ENCODE results near the gene PRKCA.

PRKCA gene

GRCh38 chr17:66498580-66498979 is 196.2 kb downstream of the PRKCA start:
- FAIRE-seq (no peak), DNase-seq (ENCODE audit: insufficient read length, low spot score) (no peak)

GRCh38 chr17:66506641-66507040 is 204.2 kb downstream of the PRKCA start:
- DNase-seq (ENCODE audit: insufficient read length, low spot score) (no peak), FAIRE-seq (no peak)

DNA sequence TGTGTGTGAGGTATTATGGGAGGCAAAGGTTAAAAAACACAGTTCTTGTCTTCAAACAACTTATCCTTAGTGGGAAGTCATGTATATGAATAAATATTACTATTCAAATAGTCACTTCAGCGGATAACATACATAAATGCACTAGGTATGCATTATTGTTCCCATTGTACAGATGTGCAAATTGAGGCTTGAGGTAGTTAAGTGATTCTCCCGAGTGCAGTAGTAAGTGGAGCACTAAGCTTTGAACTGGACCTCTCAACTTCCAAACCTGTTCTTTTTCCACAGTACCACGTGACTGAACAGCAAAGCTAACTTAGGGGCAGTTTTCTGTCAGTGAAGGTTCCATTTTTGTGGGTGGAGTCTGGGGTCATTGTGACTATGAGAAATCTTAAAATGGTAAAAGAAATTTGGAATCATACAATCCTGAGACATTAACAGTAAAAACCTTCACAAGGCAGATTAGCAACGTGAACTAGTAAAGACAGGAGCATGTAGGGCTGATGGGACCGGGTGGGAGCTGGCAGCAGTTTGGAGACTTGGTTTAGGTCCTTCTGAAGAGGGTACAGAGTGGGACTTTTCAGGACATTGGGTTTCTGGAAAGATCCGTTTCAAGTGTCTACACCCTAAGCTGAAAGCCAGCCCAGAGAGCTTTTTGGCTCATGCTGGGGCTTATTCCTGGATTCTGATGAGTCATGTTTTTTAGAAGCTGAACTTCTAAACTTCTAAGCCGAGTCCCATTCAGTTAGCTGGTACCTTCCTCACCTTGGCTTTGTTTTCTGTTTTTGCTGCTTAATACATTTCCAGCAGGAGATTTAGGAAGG is 204.9 kb downstream of the PRKCA start:
- DNase-seq (ENCODE audit: insufficient read length, low spot score) (no peak), FAIRE-seq (no peak)

- no peak for DNase-seq (ENCODE audit: insufficient read length, low spot score)
- FAIRE-seq, result no peak
These were observed 205.8 kb downstream of the PRKCA start for GRCh38 chr17:66507982-66508760.

DNA sequence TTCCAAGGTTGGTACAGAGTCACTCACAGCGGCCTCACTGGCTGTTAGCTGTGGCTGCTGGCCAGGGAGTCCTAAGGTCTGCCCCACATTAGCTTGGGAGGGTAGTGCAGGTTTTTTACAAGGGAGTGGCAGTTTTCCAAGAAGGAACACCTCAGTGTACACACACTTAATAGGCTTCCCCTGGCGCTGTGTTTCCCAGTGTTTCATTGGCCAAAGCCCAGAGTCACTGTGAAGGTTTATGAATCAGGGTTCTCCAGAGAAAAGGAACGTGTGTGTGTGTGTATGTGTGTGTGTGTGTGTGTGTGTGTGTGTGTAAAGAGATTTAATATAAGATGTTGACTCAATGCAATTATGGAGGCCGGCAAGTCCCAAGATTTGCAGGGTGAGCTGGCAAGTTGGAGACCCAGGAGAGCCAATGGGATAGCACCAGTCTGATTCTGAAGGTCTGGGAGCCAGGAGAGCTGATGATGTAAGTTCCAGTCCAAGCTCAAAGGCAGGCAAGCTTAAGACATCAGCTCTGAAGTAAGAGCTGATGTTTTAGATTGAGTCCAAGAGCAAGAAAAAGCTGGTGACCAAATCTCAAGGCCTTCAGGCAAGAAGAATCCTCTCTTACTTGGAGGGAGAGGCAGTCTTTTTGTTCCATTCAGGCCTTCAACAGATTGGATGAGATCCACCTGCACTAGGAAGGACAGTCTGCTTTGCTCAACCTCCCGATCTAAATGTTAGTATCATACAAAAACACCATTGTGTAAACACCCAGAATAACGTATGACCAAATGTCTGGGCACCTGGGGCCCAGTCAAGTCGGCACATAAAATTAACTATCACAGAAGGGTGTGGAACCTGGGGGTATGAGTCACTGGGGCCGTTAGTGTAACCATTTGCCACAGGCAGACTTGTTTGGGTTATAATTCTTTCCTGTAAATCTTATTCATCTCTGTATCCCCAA is 206.8 kb downstream of the PRKCA start:
- DNase-seq (ENCODE audit: insufficient read length, low spot score) (no peak), FAIRE-seq (no peak)

GRCh38 chr17:66509926-66510325 is 207.5 kb downstream of the PRKCA start:
- no peak for FAIRE-seq

DNA sequence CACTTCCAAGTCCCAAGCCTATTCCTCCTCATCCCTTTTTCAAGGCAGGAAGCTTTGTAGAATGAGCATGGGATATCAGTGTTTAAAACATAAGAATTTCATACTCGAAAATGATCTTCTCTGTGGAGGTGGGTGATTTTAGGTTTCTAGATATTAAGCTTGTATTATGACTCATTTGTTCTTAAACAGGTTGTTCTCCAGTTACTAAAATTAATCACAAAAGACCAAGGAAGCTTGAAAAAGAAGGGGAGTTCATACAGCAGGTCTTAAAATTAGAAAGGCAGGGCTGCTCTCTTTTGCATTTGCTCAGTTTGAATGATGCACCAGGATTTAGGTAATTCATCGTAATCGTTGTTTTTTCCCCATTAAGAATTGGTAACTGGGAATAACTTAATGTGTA is 208.7 kb downstream of the PRKCA start:
- no peak for DNase-seq (ENCODE audit: insufficient read length, low spot score)
- FAIRE-seq, result no peak

More at GRCh38 chr17:66509926-66510325, 207.5 kb downstream of the PRKCA start:
- no peak for DNase-seq (ENCODE audit: insufficient read length, low spot score)

- no peak for DNase-seq (ENCODE audit: insufficient read length, low spot score)
- no peak for FAIRE-seq
These were observed 211.9 kb downstream of the PRKCA start for GRCh38 chr17:66514227-66514806.

GRCh38 chr17:66515974-66516373 is 213.6 kb downstream of the PRKCA start:
- DNase-seq (ENCODE audit: insufficient read length, low spot score) (no peak), FAIRE-seq (no peak)

GRCh38 chr17:66517336-66518009 is 215.1 kb downstream of the PRKCA start:
- FAIRE-seq, result no peak
- no peak for DNase-seq (ENCODE audit: insufficient read length, low spot score)

- no peak for FAIRE-seq
- no peak for DNase-seq (ENCODE audit: insufficient read length, low spot score)
These were observed 215.7 kb downstream of the PRKCA start for GRCh38 chr17:66518108-66518507.

DNA sequence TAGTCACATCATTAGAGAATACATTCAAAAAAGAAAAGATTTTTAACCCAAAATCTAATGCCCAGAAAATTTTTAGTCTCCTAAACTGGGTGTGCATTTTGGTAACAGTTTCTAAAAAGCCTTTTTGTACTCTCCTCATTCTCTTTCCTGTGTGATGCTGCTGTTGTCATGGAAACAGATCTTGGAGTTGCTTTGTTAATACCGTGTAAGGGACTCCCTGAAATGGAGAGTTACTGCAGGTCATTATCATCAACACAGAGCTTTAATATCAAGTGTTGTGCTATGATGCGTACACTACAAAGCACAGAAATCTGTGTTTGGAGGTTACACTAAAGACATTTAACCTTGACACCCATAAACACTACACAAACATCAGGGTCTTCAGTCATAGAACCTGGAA is 216.3 kb downstream of the PRKCA start:
- FAIRE-seq, result no peak
- DNase-seq (ENCODE audit: insufficient read length, low spot score), result no peak

DNA sequence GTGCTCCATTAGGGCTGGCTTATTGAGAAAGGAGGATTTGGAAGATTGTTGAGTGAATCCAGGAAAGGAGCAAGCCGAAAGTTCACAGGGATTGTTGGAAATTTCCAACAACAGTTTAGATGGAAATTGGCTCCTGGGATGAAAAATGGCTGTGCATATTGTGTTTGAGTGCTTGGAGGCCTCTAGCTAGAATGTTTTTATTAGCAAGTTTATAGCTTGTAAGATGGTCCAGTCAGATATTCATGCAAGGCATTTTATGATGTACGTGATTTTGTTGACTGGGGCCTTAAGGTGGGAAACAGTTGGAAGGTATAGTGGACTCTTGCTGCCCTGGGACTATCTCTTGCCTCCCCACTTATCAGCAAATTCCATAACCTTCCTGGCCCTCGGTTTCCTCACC is 216.7 kb downstream of the PRKCA start:
- DNase-seq (ENCODE audit: insufficient read length, low spot score) (no peak), FAIRE-seq (no peak)

DNA sequence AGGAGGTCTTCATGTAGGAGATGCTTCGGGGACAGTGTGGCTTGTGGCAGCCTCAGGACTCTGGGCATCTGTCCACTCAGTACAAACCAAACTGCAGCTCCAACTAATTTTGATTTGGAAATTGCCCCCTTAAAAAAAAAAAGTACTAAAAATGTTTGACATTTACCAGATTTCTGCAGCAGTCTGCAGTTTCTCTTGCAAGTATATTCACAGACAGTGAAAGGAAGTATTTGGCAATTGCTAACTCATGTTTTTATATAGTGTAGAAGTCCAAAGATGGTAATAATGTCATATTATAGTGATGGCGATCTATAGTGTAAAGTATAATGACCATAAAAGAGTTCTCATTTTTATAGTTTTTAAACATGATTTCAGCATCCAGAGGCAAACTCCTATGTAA is 218.6 kb downstream of the PRKCA start:
- no peak for DNase-seq (ENCODE audit: insufficient read length, low spot score)
- no peak for FAIRE-seq

DNA sequence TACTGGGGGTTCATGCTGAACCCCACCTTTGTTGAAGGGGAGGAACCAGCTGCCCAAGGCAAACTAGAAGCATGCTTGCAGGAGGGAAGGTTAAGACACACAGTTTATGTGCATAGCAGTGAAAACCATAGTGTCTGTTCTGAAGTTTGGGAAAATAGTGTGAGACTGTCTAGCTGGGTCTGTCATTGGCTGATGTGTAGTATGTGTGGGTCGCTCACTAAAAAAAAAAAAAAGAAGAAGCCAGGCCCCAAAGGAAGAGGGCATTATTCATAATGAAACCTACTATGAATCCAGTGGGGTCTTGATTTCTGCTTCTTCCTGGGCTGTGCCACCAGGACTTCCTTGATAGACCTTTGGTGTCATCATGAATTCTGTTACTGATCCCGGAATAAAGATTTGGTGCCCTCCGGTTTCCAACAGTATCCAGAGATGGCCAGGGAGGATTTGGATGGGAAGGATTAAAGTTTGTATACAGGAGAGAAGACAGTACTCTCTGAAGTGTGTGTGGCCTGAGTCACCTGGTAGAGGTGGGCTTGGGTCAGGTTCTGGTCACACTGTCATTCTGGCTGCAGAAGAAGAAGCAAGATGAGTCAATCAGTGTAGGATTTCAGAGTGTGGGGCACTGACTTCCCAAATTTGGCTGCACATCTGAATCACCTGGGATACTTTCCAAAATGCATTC is 220.3 kb downstream of the PRKCA start:
- FAIRE-seq, result no peak
- DNase-seq (ENCODE audit: insufficient read length, low spot score), result no peak

DNA sequence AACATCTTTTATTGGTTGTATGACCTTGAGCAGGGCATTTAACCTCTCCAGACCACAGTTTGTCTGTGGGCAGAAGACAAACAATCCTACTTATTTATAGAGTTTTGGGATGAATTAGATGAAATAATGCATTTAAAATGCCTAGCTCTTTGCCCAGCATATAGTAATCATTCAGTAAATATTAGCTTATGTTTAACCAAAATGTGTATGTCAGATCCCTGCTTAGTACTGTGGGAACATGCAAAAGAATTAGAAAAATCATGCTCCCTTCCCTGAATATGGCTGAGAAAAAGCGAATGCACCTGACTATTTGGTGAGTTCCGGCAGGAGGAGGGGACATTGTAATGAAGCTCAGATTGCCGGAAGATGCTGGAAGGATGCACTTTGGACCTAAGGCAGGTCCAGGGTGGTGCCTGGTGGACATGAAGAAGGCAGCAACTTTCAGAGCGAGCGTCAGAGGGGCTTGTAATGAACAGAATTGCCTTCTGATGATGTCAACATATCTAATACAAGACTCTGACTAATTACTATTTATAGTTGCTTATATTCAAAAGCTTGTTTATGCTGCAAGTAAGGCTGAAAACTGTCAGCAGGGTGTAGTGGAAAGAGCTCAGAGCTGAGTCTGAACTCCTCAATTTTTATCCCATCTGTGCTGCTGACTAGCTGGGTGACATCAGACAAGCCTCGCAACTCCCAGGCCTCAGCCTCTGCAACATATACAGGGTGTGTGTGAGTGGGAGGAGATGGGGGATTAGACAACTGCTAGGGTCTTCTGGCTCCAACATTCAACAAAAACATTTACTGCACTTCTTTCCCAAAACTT is 221.2 kb downstream of the PRKCA start:
- no peak for DNase-seq (ENCODE audit: insufficient read length, low spot score)
- FAIRE-seq, result no peak

DNA sequence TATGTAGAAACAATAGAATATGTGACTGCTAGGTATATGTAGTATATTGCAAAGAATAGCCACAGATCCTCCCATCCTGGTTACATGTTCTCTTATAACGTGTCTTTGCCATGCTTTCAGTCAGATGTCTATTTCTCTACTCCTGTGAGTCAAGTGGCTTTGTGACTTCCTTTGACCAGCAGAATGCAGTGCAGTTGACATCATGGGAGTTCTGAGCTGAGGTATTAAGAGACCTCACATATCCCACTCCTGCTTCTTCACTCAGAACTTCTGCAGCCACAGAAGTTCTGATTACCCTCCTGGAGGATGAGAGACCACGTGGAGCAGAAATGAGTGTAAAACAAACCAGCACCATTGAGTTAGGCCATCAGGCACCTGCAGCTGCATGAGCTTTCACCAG is 222.5 kb downstream of the PRKCA start:
- DNase-seq (ENCODE audit: insufficient read length, low spot score), result no peak
- no peak for FAIRE-seq

GRCh38 chr17:66525338-66525737 is 222.9 kb downstream of the PRKCA start:
- FAIRE-seq (no peak), DNase-seq (ENCODE audit: insufficient read length, low spot score) (no peak)

GRCh38 chr17:66526827-66527226 is 224.4 kb downstream of the PRKCA start:
- no peak for FAIRE-seq
- DNase-seq (ENCODE audit: insufficient read length, low spot score), result no peak
